T-cell (primary cell): ENCODE data around the gene ATP2B2. TPM values are rescaled to one million over a fixed set of nuclear protein-coding genes. Genes with fewer than 3 reads are reported as not detected.

ENCODE experiments used
- ATAC-seq, 4 experiments: fragments of 200-7000 bp in 3 of 4; fragments of 150-1000 bp in 1 of 4; cut with Tn5 transposase; replicated peaks in 1 of 4; 1 replicate in 3 of 4; 2 replicates in 1 of 4; pipeline ENCODE4 v1.10.0; 2021; ENCODE audit warnings: moderate library complexity in 3 of 4, mild to moderate bottlenecking in 2 of 4, moderate number of reproducible peaks in 1 of 4
- CTCF ChIA-PET, 2 donors: fragments of 300-600 bp; sonication (Branson Sonifier 250); formaldehyde crosslinking; loops; one replicate each; lab custom pipeline; 2022; ENCODE audit warnings: antibody characterized with exemption in 2 of 2; lab: Charles Lee
- POLR2A ChIA-PET, 2 donors: fragments of 300-600 bp; sonication (Branson Sonifier 250); formaldehyde crosslinking; loops; one replicate each; lab custom pipeline; 2022; ENCODE audit warnings: antibody characterized with exemption in 2 of 2; lab: Charles Lee
- DNase-seq, 35 experiments: peaks; one replicate each; pipeline versions ENCODE4 v3.0.0 to v3.0.0-alpha.2; 2013 to 2023
- H3K27ac ChIP-seq: one replicate; pipeline ENCODE4 v1.5.1; 2013; ENCODE audit warnings: low read length
- H3K27me3 ChIP-seq, 2 experiments: replicated peaks in 1 of 2; 1 replicate in 1 of 2; 2 replicates in 1 of 2; pipeline versions ENCODE4 v1.6.1 to v1.7.0; 2013; ENCODE audit warnings: low read length in 1 of 2, mixed read lengths in 1 of 2; ENCODE audit not compliant: control insufficient read depth in 2 of 2, insufficient read depth in 2 of 2; ENCODE audit errors: extremely low read depth in 1 of 2
- H3K36me3 ChIP-seq, 2 donors: 1 replicate in 1 of 2; 2 replicates in 1 of 2; pipeline versions ENCODE4 v1.6.1 to v1.7.0; 2013; ENCODE audit warnings: low read length in 1 of 2; ENCODE audit not compliant: control insufficient read depth in 2 of 2, insufficient read depth in 1 of 2; ENCODE audit errors: extremely low read depth in 1 of 2
- H3K4me1 ChIP-seq, 2 experiments: 1 replicate in 1 of 2; 2 replicates in 1 of 2; pipeline versions ENCODE4 v1.6.1 to v1.7.0; 2013; ENCODE audit warnings: low read length in 2 of 2, mixed read lengths in 1 of 2; ENCODE audit not compliant: insufficient read depth in 2 of 2, control insufficient read depth in 1 of 2; ENCODE audit errors: extremely low read depth in 1 of 2
- H3K4me3 ChIP-seq, 2 donors: 1 replicate in 1 of 2; 2 replicates in 1 of 2; pipeline versions ENCODE4 v1.5.1 to v1.7.0; 2013; ENCODE audit warnings: mild to moderate bottlenecking in 2 of 2, low read length in 1 of 2, moderate library complexity in 1 of 2; ENCODE audit not compliant: control insufficient read depth in 1 of 2; ENCODE audit errors: extremely low read depth in 1 of 2
- H3K9me3 ChIP-seq: 2 replicates; pipeline ENCODE4 v1.7.0; 2013
- H3K27ac Mint-ChIP-seq, 2 donors: one replicate each; pipeline ENCODE4 v1.8.0; 2020 to 2021; ENCODE audit warnings: mild to moderate bottlenecking in 2 of 2, mixed read lengths in 2 of 2
- H3K27me3 Mint-ChIP-seq, 2 donors: one replicate each; pipeline ENCODE4 v1.8.0; 2021 to 2022; ENCODE audit warnings: mixed read lengths in 2 of 2
- H3K36me3 Mint-ChIP-seq: one replicate; pipeline ENCODE4 v1.8.0; 2021; ENCODE audit warnings: mixed read lengths
- H3K4me1 Mint-ChIP-seq, 3 donors: one replicate each; pipeline ENCODE4 v1.8.0; 2020 to 2022; ENCODE audit warnings: mixed read lengths in 3 of 3, mild to moderate bottlenecking in 1 of 3
- H3K4me3 Mint-ChIP-seq, 3 donors: one replicate each; pipeline ENCODE4 v1.8.0; 2020 to 2022; ENCODE audit warnings: mild to moderate bottlenecking in 3 of 3, mixed read lengths in 3 of 3, moderate library complexity in 3 of 3
- H3K9me3 Mint-ChIP-seq, 3 donors: one replicate each; pipeline ENCODE4 v1.8.0; 2020 to 2022; ENCODE audit warnings: mixed read lengths in 3 of 3
- WGBS: methylation state at CpG from one replicate; pipeline ENCODE4 v1.1.5; 2013; ENCODE audit warnings: missing lambda C conversion rate; ENCODE audit not compliant: insufficient coverage; 5-methylcytosine and 5-hydroxymethylcytosine counted together
- total RNA-seq, 35 experiments: library from RNA in 6 of 35; stranded (reverse) in 6 of 35; fragments of 120-200 nt in 1 of 35; gene quantifications; one replicate each; pipeline versions ENCODE4 v1.2.1 to v1.2.4 and lab custom pipeline; 2013 to 2026

Gene ATP2B2
- total RNA-seq, 5 donors from 2014 or later (not counting 1 experiment from before 2014, with no cell fraction given), result not detected

DNA sequence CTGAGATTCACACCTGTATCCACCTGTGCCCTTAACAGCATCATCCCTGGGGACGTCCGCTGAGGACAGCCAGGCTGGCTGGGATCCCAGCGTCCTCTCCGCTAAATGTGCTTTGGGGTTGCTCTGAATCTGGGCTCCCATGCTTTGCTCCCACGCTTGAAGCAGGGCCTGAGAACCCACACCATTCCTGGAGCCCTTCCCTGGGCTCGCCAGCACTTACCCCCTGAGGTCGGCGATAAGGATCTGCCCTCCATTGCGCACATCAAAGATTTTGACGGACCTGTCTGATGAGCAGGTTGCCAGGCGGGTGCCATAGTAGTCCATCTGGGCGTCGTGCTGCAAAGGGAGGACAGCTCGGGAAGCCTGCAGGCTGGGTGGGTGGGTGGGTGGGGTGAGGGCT, 190.3 kb downstream of the ATP2B2 start:
- H3K27me3 Mint-ChIP-seq, result no peaks in the 10 kb centered on the region
- Histone ChIP-seq H3K9me3 (no peaks in the 10 kb centered on the region), H3K4me3 (no peak overlapping the region), H3K27me3 (no peaks in the 10 kb centered on the region), H3K27ac (no peak overlapping the region), H3K4me1 (peaks cover 2 to 10% of the 10 kb centered on the region in 2 experiments), H3K36me3 (peaks cover 13 to 82% of the 10 kb centered on the region in 2 donors)
- ChIA-PET CTCF (no interaction called here), POLR2A (no interaction called here)
- no peak overlapping the region for H3K4me3 Mint-ChIP-seq
- ATAC-seq (no peak), DNase-seq (no peak)
- H3K36me3 Mint-ChIP-seq, result peaks cover 48% of the 10 kb centered on the region
- no peaks in the 10 kb centered on the region for H3K9me3 Mint-ChIP-seq
- 97% methylated on average over 3 of the region's 14 CpGs for WGBS
- no peak overlapping the region for H3K27ac Mint-ChIP-seq
- H3K4me1 Mint-ChIP-seq, result peaks cover 22 to 29% (median 28%) of the 10 kb centered on the region in 3 donors

DNA sequence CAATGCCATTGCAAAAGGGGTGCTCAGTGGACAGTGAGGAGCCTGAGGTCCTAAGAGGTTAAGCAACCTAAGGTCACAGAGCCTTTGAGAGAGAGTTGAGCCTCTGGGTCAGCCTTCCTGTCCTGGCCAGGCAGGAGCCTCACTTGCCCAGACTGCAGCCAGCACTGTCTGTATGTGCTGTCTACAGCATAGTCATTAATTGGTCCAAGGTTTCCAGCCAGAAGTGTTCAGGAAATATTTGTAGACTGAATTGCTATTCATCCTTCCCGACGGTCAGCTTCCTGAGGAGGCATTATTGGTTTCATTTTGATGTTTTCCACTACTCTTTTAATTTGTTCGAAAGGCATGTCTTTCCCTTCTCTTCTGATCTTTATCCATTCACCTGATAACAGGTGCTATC, 192.5 kb downstream of the ATP2B2 start:
- Histone ChIP-seq H3K36me3 (peaks cover 11 to 82% of the 10 kb centered on the region in 2 donors), H3K4me1 (no peaks in the 10 kb centered on the region), H3K4me3 (no peak overlapping the region), H3K9me3 (no peaks in the 10 kb centered on the region), H3K27me3 (no peaks in the 10 kb centered on the region), H3K27ac (no peak overlapping the region)
- no peaks in the 10 kb centered on the region for H3K27me3 Mint-ChIP-seq
- H3K4me3 Mint-ChIP-seq, result no peak overlapping the region
- ChIA-PET POLR2A (interaction anchor here in 1 of 2 donors (0.6 kb wide), 1 partner anchor 1472 kb away, joined by 3 read pairs; no protein-coding TSS in a partner anchor), CTCF (no interaction called here)
- ATAC-seq (no peak), DNase-seq (no peak)
- H3K9me3 Mint-ChIP-seq, result no peaks in the 10 kb centered on the region
- H3K36me3 Mint-ChIP-seq, result peaks cover 57% of the 10 kb centered on the region
- peaks cover 2 to 8% (median 7%) of the 10 kb centered on the region in 3 donors for H3K4me1 Mint-ChIP-seq
- 100% methylated on average over 2 of the region's 3 CpGs for WGBS
- no peak overlapping the region for H3K27ac Mint-ChIP-seq

DNA sequence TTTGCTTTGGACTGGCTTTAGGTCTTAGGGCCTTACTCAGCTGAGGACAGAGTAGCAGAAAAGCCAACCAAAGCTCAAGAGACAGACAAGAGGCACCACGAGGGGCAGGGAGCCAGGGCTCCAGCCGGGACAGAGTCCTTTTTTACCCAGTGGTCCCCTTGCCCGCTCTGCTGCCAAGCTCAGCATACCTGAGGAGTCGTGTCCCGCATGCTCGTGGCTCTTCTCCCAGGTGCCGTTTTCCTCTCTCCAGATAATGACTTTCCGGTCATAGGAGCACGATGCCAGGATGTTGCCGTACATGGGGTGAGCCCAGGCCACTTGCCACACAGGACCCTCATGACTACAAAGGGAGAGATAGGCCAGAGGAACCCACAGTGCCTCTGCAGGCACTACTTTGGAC, 193.0 kb downstream of the ATP2B2 start:
- Histone ChIP-seq H3K4me3 (no peak overlapping the region), H3K36me3 (peaks cover 11 to 82% of the 10 kb centered on the region in 2 donors), H3K27ac (no peak overlapping the region), H3K4me1 (no peaks in the 10 kb centered on the region), H3K9me3 (no peaks in the 10 kb centered on the region), H3K27me3 (no peaks in the 10 kb centered on the region)
- Mint-ChIP-seq H3K9me3 (no peaks in the 10 kb centered on the region), H3K27ac (peak overlapping the region in 1 of 2 donors; percentile 11), H3K4me3 (no peak overlapping the region), H3K36me3 (peaks cover 60% of the 10 kb centered on the region), H3K27me3 (no peaks in the 10 kb centered on the region), H3K4me1 (peaks cover 0 to 7% (median 3%) of the 10 kb centered on the region in 3 donors)
- DNase-seq, result no peak
- ATAC-seq, result no peak
- ChIA-PET POLR2A (no interaction called here), CTCF (no interaction called here)
- 93% methylated on average over 6 of the region's 10 CpGs for WGBS

DNA sequence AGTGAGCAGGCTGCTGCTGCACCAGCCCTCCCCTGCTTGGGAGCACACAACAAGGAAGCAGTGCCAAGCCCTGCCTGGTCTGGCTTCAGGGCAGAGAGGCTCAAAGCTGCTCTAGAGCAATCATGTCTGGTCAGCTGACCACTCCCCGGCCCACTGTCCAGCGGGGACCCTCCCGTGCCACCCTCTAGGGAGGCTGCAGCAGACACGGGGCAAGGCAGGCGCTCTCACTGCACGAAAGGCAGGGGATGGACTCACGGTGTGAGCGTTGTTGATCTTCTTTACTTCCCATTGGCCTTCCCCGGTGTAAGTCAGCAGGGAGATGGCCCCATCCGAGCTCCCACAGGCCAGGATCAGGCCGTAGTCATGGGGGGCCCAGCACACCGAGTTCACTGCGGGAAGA, 193.7 kb downstream of the ATP2B2 start:
- Mint-ChIP-seq H3K9me3 (no peaks in the 10 kb centered on the region), H3K4me1 (peaks cover 0 to 7% (median 3%) of the 10 kb centered on the region in 3 donors), H3K4me3 (no peak overlapping the region), H3K36me3 (peaks cover 59% of the 10 kb centered on the region), H3K27ac (no peak overlapping the region), H3K27me3 (no peaks in the 10 kb centered on the region)
- no peaks in the 10 kb centered on the region for H3K27me3 ChIP-seq
- H3K27ac ChIP-seq, result no peak overlapping the region
- no peak for DNase-seq
- ChIA-PET CTCF (no interaction called here), POLR2A (no interaction called here)
- ATAC-seq, result no peak
- no peaks in the 10 kb centered on the region for H3K9me3 ChIP-seq
- 96% methylated on average over 10 of the region's 13 CpGs for WGBS
- H3K4me3 ChIP-seq, result no peak overlapping the region
- H3K4me1 ChIP-seq, result no peaks in the 10 kb centered on the region
- peaks cover 11 to 81% of the 10 kb centered on the region in 2 donors for H3K36me3 ChIP-seq

DNA sequence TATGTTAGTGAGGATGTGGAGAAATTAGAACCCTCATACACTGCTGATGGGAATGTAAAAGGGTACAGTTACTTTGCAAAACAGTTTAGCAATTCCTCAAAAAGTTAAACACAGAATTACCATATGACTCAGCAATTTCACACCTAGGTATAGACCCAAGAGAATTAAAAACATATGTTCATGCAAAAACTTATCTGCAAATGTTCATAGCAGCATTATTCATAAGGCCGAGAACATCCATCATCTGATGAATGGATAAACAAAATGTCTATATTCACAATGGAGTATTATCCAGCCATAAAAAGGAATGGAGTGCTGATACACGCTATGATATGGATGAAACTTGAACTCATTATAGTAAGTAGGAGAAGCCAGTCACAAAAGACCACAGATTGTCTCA, 194.8 kb downstream of the ATP2B2 start:
- Histone ChIP-seq H3K27me3 (no peaks in the 10 kb centered on the region), H3K36me3 (peaks cover 11 to 79% of the 10 kb centered on the region in 2 donors), H3K4me3 (no peak overlapping the region), H3K4me1 (no peaks in the 10 kb centered on the region), H3K27ac (no peak overlapping the region), H3K9me3 (no peaks in the 10 kb centered on the region)
- peaks cover 0 to 3% (median 0%) of the 10 kb centered on the region in 3 donors for H3K4me1 Mint-ChIP-seq
- ChIA-PET POLR2A (no interaction called here), CTCF (no interaction called here)
- H3K9me3 Mint-ChIP-seq, result no peaks in the 10 kb centered on the region
- no peak overlapping the region for H3K27ac Mint-ChIP-seq
- no peak overlapping the region for H3K4me3 Mint-ChIP-seq
- no peaks in the 10 kb centered on the region for H3K27me3 Mint-ChIP-seq
- no CpG with 5 or more reads among the region's 2 CpGs for WGBS
- no peak for ATAC-seq
- no peak for DNase-seq
- H3K36me3 Mint-ChIP-seq, result peaks cover 64% of the 10 kb centered on the region

DNA sequence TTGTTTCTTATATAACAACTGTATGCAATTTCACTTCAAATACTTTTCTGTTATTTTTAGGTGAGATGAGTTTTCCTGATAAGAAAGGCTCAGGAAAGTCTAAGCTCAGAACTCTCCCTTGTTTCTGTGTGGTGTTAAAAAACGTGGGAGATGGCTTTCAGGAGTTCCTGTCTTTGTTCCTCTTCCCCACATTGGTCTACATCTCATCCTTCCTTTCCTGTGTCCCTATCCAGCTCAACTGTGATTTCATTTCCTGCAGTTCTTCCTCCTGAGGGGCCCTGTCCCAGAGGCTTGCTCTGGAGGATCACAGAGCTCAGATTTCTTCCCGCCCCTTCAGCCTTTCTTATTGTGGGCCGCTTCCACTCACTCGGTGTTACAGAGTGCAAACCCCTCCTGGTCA, 195.7 kb downstream of the ATP2B2 start:
- no peak for ATAC-seq
- no peak for DNase-seq
- no peaks in the 10 kb centered on the region for H3K27me3 Mint-ChIP-seq
- ChIA-PET CTCF (no interaction called here), POLR2A (interaction anchor here in 1 of 2 donors (0.6 kb wide), 1 partner anchor 96 kb away, joined by 6 read pairs; no protein-coding TSS in a partner anchor)
- Histone ChIP-seq H3K4me1 (no peaks in the 10 kb centered on the region), H3K27ac (no peak overlapping the region), H3K9me3 (no peaks in the 10 kb centered on the region), H3K36me3 (peaks cover 15 to 81% of the 10 kb centered on the region in 2 donors), H3K27me3 (no peaks in the 10 kb centered on the region), H3K4me3 (no peak overlapping the region)
- H3K27ac Mint-ChIP-seq, result no peak overlapping the region
- peaks cover 68% of the 10 kb centered on the region for H3K36me3 Mint-ChIP-seq
- peaks cover 0 to 3% (median 0%) of the 10 kb centered on the region in 3 donors for H3K4me1 Mint-ChIP-seq
- no peaks in the 10 kb centered on the region for H3K9me3 Mint-ChIP-seq
- 100% methylated on average over 3 of the region's 4 CpGs for WGBS
- H3K4me3 Mint-ChIP-seq, result no peak overlapping the region

DNA sequence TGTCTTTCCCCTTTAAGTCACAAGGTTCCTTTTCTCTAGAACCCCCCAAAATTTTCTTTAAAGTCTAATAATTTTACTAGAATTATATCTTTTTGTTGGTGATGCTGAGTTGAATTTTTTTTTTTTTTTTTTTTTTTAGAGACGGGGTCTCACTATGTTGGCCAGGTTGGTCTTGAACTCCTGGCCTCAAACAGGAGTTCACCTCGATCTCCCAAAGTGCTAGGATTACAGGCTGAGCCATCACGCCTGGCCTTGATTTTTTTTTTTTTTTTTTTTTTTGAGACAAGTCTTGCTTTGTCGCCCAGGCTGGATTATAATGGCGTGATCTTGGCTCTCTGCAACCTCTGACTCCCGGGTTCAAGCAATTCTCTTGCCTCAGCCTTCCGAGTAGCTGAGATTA, 196.7 kb downstream of the ATP2B2 start:
- no peaks in the 10 kb centered on the region for H3K4me1 ChIP-seq
- no peak for ATAC-seq
- no peak overlapping the region for H3K27ac Mint-ChIP-seq
- no peak overlapping the region for H3K4me3 ChIP-seq
- H3K36me3 ChIP-seq, result peaks cover 10 to 81% of the 10 kb centered on the region in 2 donors
- no peaks in the 10 kb centered on the region for H3K9me3 Mint-ChIP-seq
- H3K27ac ChIP-seq, result no peak overlapping the region
- 90% methylated on average over 2 of the region's 7 CpGs for WGBS
- no peaks in the 10 kb centered on the region for H3K4me1 Mint-ChIP-seq
- no peaks in the 10 kb centered on the region for H3K27me3 Mint-ChIP-seq
- H3K27me3 ChIP-seq, result no peaks in the 10 kb centered on the region
- H3K36me3 Mint-ChIP-seq, result peaks cover 66% of the 10 kb centered on the region
- DNase-seq, result no peak
- no peaks in the 10 kb centered on the region for H3K9me3 ChIP-seq
- H3K4me3 Mint-ChIP-seq, result no peak overlapping the region
- CTCF ChIA-PET, result no interaction called here
- POLR2A ChIA-PET, result no interaction called here
